Measurements from ENCODE around the gene MTREX.

GRCh38 chr5:55415071-55415470, 107.3 kb downstream of the MTREX start:
- TF ChIP-seq, protein P1, sequence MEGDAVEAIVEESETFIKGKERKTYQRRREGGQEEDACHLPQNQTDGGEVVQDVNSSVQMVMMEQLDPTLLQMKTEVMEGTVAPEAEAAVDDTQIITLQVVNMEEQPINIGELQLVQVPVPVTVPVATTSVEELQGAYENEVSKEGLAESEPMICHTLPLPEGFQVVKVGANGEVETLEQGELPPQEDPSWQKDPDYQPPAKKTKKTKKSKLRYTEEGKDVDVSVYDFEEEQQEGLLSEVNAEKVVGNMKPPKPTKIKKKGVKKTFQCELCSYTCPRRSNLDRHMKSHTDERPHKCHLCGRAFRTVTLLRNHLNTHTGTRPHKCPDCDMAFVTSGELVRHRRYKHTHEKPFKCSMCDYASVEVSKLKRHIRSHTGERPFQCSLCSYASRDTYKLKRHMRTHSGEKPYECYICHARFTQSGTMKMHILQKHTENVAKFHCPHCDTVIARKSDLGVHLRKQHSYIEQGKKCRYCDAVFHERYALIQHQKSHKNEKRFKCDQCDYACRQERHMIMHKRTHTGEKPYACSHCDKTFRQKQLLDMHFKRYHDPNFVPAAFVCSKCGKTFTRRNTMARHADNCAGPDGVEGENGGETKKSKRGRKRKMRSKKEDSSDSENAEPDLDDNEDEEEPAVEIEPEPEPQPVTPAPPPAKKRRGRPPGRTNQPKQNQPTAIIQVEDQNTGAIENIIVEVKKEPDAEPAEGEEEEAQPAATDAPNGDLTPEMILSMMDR (conservative IDR thresholded peaks at IDR 0.05; ENCODE audit: low read length) = no peak
- no peak for TF ChIP-seq EZH2phosphoT487 (IDR thresholded peaks at IDR 0.05; ENCODE audit: borderline replicate concordance, low read depth, low read length)
